ENCODE measurements around the gene PLCL1. TPM values are rescaled to one million over a fixed set of nuclear protein-coding genes. Genes with fewer than 3 reads are reported as not detected.

Gene PLCL1
- total and polyA plus RNA-seq, 12 donors = 17.3 to 131 (median 102) TPM

- no peak for TF ChIP-seq CTCF (IDR thresholded peaks at IDR 0.05)
- Histone ChIP-seq H3K27ac (peak overlapping the region in 6 of 10 donors; percentile 2 to 48 (median 12)), H3K4me3 (no peak overlapping the region), H3K27me3 (no peaks in the 10 kb centered on the region), H3K9me3 (no peaks in the 10 kb centered on the region), H3K36me3 (no peaks in the 10 kb centered on the region), H3K4me1 (peaks cover 0 to 87% (median 59%) of the 10 kb centered on the region in 9 donors)
- DNase-seq (no peak), ATAC-seq (no peak)
- 59 to 66% methylated on average over 3 of the region's 3 CpGs for WGBS, 2 donors
- intact Hi-C loops (cut with DNase I) = loop anchor here in 2 of 10 donors (10.0 kb wide), 1 partner anchor 67 kb away; the partner anchor contains the start of gene PLCL1 (in 2 of the 2)
Measured at GRCh38 chr2:197871780-197872456, 67.5 kb downstream of the PLCL1 start.

GRCh38 chr2:197873293-197873701, 68.9 kb downstream of the PLCL1 start:
- Histone ChIP-seq H3K27ac (peak overlapping the region in 5 of 10 donors; percentile 2 to 23 (median 16)), H3K9me3 (no peaks in the 10 kb centered on the region), H3K4me1 (peaks cover 0 to 86% (median 59%) of the 10 kb centered on the region in 9 donors), H3K4me3 (no peak overlapping the region), H3K27me3 (no peaks in the 10 kb centered on the region), H3K36me3 (no peaks in the 10 kb centered on the region)
- ATAC-seq = peak in 7 of 8 donors; percentile 33 to 77 (median 58)
- intact Hi-C loops (cut with DNase I) = loop anchor here in 2 of 10 donors (10.0 kb wide), 1 partner anchor 68 kb away; the partner anchor contains the start of gene PLCL1 (in 2 of the 2)
- WGBS, 2 donors = 29 to 47% methylated on average over 4 of the region's 4 CpGs
- DNase-seq = no peak
- TF ChIP-seq CTCF (IDR thresholded peaks at IDR 0.05) = no peak

GRCh38 chr2:197875763-197876162, 71.4 kb downstream of the PLCL1 start:
- H3K36me3 ChIP-seq = no peaks in the 10 kb centered on the region
- no peak for TF ChIP-seq CTCF (IDR thresholded peaks at IDR 0.05)
- no peaks in the 10 kb centered on the region for H3K9me3 ChIP-seq
- WGBS, 2 donors = 13 to 20% methylated on average over 1 of the region's 1 CpG
- H3K4me3 ChIP-seq = no peak overlapping the region
- peaks cover 0 to 87% (median 70%) of the 10 kb centered on the region in 9 donors for H3K4me1 ChIP-seq
- no peak for ATAC-seq
- no peaks in the 10 kb centered on the region for H3K27me3 ChIP-seq
- no peak for DNase-seq
- intact Hi-C loops (cut with DNase I) = loop anchor here in 3 of 10 donors (2.0 to 10.0 kb wide), 3 partner anchors 25 to 77 kb away; partner anchors contain the start of gene PLCL1 (in 2 of the 3)
- peak overlapping the region in 2 of 10 donors; percentile 26 to 59 for H3K27ac ChIP-seq

GRCh38 chr2:197876524-197876923, 72.1 kb downstream of the PLCL1 start:
- Histone ChIP-seq H3K36me3 (no peaks in the 10 kb centered on the region), H3K27me3 (no peaks in the 10 kb centered on the region), H3K4me1 (peaks cover 0 to 87% (median 64%) of the 10 kb centered on the region in 9 donors), H3K27ac (no peak overlapping the region), H3K4me3 (no peak overlapping the region), H3K9me3 (no peaks in the 10 kb centered on the region)
- ATAC-seq (no peak), DNase-seq (no peak)
- intact Hi-C loops (cut with DNase I) = loop anchor here in 3 of 10 donors (2.0 to 10.0 kb wide), 3 partner anchors 26 to 76 kb away; partner anchors contain the start of gene PLCL1 (in 2 of the 3)
- WGBS, 2 donors = 92 to 100% methylated on average over 1 of the region's 1 CpG
- no peak for TF ChIP-seq CTCF (IDR thresholded peaks at IDR 0.05)
